HepG2 (cell line): ENCODE measurements around the gene SLC22A31. TPM values are rescaled to one million over a fixed set of nuclear protein-coding genes. Genes with fewer than 3 reads are reported as not detected.
A peak's percentile ranks its signal among the peaks of the same experiment; 100 is the strongest.

Experiments used
- ATAC-seq: fragments of 200-7000 bp; cut with Tn5 transposase; 3 replicates; pipeline ENCODE4 v1.9.1; 2020; ENCODE audit warnings: mild to moderate bottlenecking, moderate library complexity
- BruUV-seq: library from RNA; stranded (reverse); fragments of 400-500 nt; replicated peaks from 2 replicates; lab custom pipeline; 2021; lab: Mats Ljungman, UMichigan
- CTCF ChIA-PET: fragments of 300-600 bp; formaldehyde crosslinking; extraction: SDS; loops from one replicate; lab custom pipeline; 2021; ENCODE audit warnings: low total read pairs, inconsistent platforms, low intra/inter-chr PET ratio; lab: Yijun Ruan, JAX
- POLR2A ChIA-PET: fragments of 350-600 bp; sonication (Branson Sonifier 250); formaldehyde crosslinking; loops from one replicate; lab custom pipeline; 2020; ENCODE audit warnings: antibody characterized with exemption, inconsistent platforms; lab: Yijun Ruan, JAX
- DNase-seq: peaks from one replicate; pipeline ENCODE4 v3.0.0-alpha.2; 2015; ENCODE audit warnings: low spot score
- FAIRE-seq: peaks from 3 replicates; lab custom pipeline; 2011; peaks lifted over from hg19 to GRCh38; lab: Jason Lieb, UNC
- H2AFZ ChIP-seq: one replicate; pipeline ENCODE4 v1.6.1; 2011; ENCODE audit warnings: low read length, inconsistent platforms
- H3K27ac ChIP-seq: fragments of 300-600 bp; 3 replicates; pipeline ENCODE4 v1.8.0; 2011; ENCODE audit warnings: mixed run types, mild to moderate bottlenecking, mixed read lengths, low read length, inconsistent platforms; ENCODE audit not compliant: insufficient read depth; ENCODE audit errors: extremely low read length
- H3K27me3 ChIP-seq, 2 experiments: fragments of 200-600 bp in 1 of 2; 2 replicates in 1 of 2; 3 replicates in 1 of 2; pipeline versions ENCODE4 v1.6.0 to v1.8.0; 2011; ENCODE audit warnings: low read length in 2 of 2, mild to moderate bottlenecking in 2 of 2, moderate library complexity in 2 of 2, inconsistent platforms in 1 of 2; ENCODE audit not compliant: insufficient read depth in 2 of 2, control insufficient read depth in 1 of 2
- H3K36me3 ChIP-seq, 2 experiments: fragments of 200-600 bp in 1 of 2; replicated peaks in 1 of 2; 2 replicates in 1 of 2; 3 replicates in 1 of 2; pipeline versions ENCODE4 v1.5.1 to v1.8.0; 2011; ENCODE audit warnings: low read length in 2 of 2, inconsistent platforms in 1 of 2; ENCODE audit not compliant: insufficient read depth in 2 of 2, control insufficient read depth in 1 of 2
- H3K4me1 ChIP-seq: 2 replicates; pipeline ENCODE4 v1.5.1; 2012; ENCODE audit warnings: low read length, inconsistent platforms; ENCODE audit not compliant: insufficient read depth
- H3K4me2 ChIP-seq: 2 replicates; pipeline ENCODE4 v1.6.0; 2011; ENCODE audit warnings: low read depth, low read length, inconsistent platforms
- H3K4me3 ChIP-seq, 3 experiments: fragments of 200-600 bp in 1 of 3; sonication (generic), shearing (Covaris generic) in 1 of 3; replicated peaks in 1 of 3; 2 replicates each; pipeline ENCODE4 v1.5.1; 2011 to 2016; ENCODE audit warnings: low read length in 3 of 3, inconsistent platforms in 2 of 3, low read depth in 2 of 3, mild to moderate bottlenecking in 2 of 3, control low read depth in 1 of 3, mixed read lengths in 1 of 3; ENCODE audit not compliant: insufficient read depth in 1 of 3
- H3K79me2 ChIP-seq: one replicate; pipeline ENCODE4 v1.6.1; 2011; ENCODE audit warnings: low read length, inconsistent platforms; ENCODE audit not compliant: insufficient read depth
- H3K9ac ChIP-seq: 2 replicates; pipeline ENCODE4 v1.6.0; 2011; ENCODE audit warnings: mild to moderate bottlenecking, low read depth, low read length, inconsistent platforms; ENCODE audit not compliant: insufficient read depth
- H3K9me3 ChIP-seq: 2 replicates; pipeline ENCODE4 v1.5.1; 2012; ENCODE audit warnings: mild to moderate bottlenecking, low read length
- H4K20me1 ChIP-seq: 2 replicates; pipeline ENCODE4 v1.6.0; 2011; ENCODE audit warnings: inconsistent platforms, mild to moderate bottlenecking, low read length, moderate library complexity; ENCODE audit not compliant: insufficient read depth
- DNMT3B ChIP-seq: conservative IDR thresholded peaks from 2 replicates; pipeline ENCODE4 v1.6.1; 2016; ENCODE audit warnings: missing biosample characterization, control low read depth
- ZNF274 ChIP-seq: sonication (generic); formaldehyde crosslinking; IDR thresholded peaks from 2 replicates; pipeline ENCODE4 v1.5.1; 2020; ENCODE audit warnings: mild to moderate bottlenecking, missing genetic modification reagents
- WGBS: methylation state at CpG from one replicate; pipeline ENCODE4 v1.1.6; 2017; ENCODE audit warnings: low lambda C conversion rate; 5-methylcytosine and 5-hydroxymethylcytosine counted together
- in situ Hi-C: cut with HindIII; loops from 2 replicates; pipeline ENCODE4 v1.10.0; 2017; ENCODE audit warnings: low pct_unique_long_range_greater_than_20kb; ENCODE audit not compliant: extremely low pct_ligation_motif_present
- intact Hi-C: fragments of 100-400 bp; cut with micrococcal nuclease; formaldehyde crosslinking; loops from one replicate; pipeline ENCODE4 v1.10.0; 2022; ENCODE audit not compliant: unreplicated experiment
- polyA plus RNA-seq, 8 experiments: library from polyadenylated mRNA; depleted of rRNA in 3 of 8; stranded (reverse) in 7 of 8; unstranded in 1 of 8; fragments of >200 nt; fragmentation: Illumina TruSeq in 4 of 8; extraction: Trizol in 4 of 8; gene quantifications; 2 replicates each; pipeline versions ENCODE4 v1.2.1 to v1.2.3, GENCODE V29; 2011 to 2016; ENCODE audit warnings: low read depth in 4 of 8, missing spikeins in 1 of 8, mixed read lengths in 1 of 8; ENCODE audit not compliant: insufficient read depth in 1 of 8
- total RNA-seq, 5 experiments: library from RNA; depleted of rRNA; stranded (reverse); fragments of >200 nt; fragmentation: Illumina TruSeq; extraction: Trizol; gene quantifications; 2 replicates each; pipeline ENCODE4 v1.2.3, GENCODE V29; 2016; ENCODE audit warnings: low read depth in 1 of 5
- TF ChIP-seq, protein P1 (sequence below): sonication (generic); formaldehyde crosslinking; IDR thresholded peaks from 2 replicates; pipeline ENCODE4 v1.9.0; 2022; ENCODE audit warnings: missing genetic modification reagents, mild to moderate bottlenecking, borderline replicate concordance
- TF ChIP-seq, protein P2 (sequence below): sonication (generic); formaldehyde crosslinking; IDR thresholded peaks from 2 replicates; pipeline ENCODE4 v1.5.1; 2020; ENCODE audit warnings: mild to moderate bottlenecking, missing genetic modification reagents, moderate library complexity
- TF ChIP-seq, protein P3 (sequence below): sonication (generic); formaldehyde crosslinking; IDR thresholded peaks from 2 replicates; pipeline ENCODE4 v1.5.1; 2020; ENCODE audit warnings: mild to moderate bottlenecking, missing genetic modification reagents, moderate library complexity

The SLC22A31 gene
- total and polyA plus RNA-seq, 2 of the 13 experiments (the other 11 are each of a cell fraction or from before 2014, with no cell fraction given), result 67.3 to 83.3 TPM

DNA sequence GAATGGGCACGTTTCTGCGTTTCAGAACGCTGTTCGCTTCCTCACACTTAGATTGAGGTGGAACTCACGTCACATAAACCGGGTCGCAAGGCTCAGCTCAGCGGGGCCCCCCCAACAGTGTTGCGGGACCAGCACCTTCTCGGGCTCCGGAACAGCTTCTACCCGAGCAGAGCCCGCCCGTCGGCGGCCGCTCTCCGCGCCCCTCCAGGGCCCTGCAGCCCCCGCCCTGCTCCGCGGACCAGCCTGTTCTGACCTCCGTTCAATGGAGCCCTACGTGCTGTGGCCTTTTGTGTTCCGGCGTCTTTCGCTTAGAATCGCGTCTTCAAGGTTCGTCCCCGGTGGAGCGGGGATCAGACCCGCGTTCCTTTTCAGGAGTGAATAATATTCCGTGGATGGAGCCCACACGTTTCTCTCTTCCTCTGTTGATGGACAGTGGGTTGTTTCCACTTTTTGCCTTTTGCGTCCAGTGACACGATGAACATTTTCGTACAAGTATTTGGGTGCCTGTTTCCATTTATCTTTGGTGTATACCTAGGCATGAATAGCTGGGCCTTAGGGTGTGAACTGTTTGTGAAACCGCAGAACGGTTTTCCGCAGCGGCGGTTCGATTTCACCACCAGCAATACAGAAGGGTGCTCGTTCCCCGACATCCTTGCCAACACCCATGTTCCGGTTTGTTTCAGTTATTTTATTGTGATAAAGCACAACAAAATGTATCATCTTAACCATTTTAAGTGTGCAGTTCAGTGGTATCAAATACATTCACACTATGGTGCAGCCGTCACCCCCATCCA lies 2.3 kb upstream of the SLC22A31 start:
- TSS peak; percentile 47 for BruUV-seq
- no peak for FAIRE-seq

More for the DNA sequence above, 2.3 kb upstream of the SLC22A31 start:
- H3K9ac ChIP-seq, result peak overlapping the region; percentile 32; the same call in 1 of the 2 replicates
- peaks cover 24% of the 10 kb centered on the region for H3K4me1 ChIP-seq
- H4K20me1 ChIP-seq, result no peaks in the 10 kb centered on the region
- ChIA-PET POLR2A (interaction anchor here (1.3 to 3.9 kb wide), 2 partner anchors 11 to 15 kb away, joined by 8 to 44 read pairs; partner anchors contain the start of gene ZNF778), CTCF (no interaction called here)
- peak overlapping the region; percentile 40 to 57 (median 52); a peak in 4 of 6 replicates for H3K4me3 ChIP-seq
- H2AFZ ChIP-seq, result no peak overlapping the region
- 90% methylated on average over 49 of the region's 49 CpGs for WGBS
- H3K9me3 ChIP-seq, result no peaks in the 10 kb centered on the region
- no peak for DNase-seq
- H3K27me3 ChIP-seq, result no peaks in the 10 kb centered on the region; a peak in 1 of 5 replicates
- no peak for ATAC-seq
- peaks cover 19% of the 10 kb centered on the region for H3K79me2 ChIP-seq
- in situ Hi-C loops (no loop called here), intact Hi-C loops (no loop called here)
- no peak overlapping the region for H3K27ac ChIP-seq
- H3K4me2 ChIP-seq, result peak overlapping the region; percentile 68
- TF ChIP-seq, protein P1, sequence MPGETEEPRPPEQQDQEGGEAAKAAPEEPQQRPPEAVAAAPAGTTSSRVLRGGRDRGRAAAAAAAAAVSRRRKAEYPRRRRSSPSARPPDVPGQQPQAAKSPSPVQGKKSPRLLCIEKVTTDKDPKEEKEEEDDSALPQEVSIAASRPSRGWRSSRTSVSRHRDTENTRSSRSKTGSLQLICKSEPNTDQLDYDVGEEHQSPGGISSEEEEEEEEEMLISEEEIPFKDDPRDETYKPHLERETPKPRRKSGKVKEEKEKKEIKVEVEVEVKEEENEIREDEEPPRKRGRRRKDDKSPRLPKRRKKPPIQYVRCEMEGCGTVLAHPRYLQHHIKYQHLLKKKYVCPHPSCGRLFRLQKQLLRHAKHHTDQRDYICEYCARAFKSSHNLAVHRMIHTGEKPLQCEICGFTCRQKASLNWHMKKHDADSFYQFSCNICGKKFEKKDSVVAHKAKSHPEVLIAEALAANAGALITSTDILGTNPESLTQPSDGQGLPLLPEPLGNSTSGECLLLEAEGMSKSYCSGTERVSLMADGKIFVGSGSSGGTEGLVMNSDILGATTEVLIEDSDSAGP (CRISPR knock-in tag), result 0 out of 2 replicates have a peak, but pooled peaks have one; percentile 20
- 0 out of 2 replicates have a peak, but pooled peaks have one; percentile 35 for TF ChIP-seq ZNF274 (CRISPR knock-in tag)
- no peak for TF ChIP-seq DNMT3B (CRISPR knock-in tag)
- TF ChIP-seq, protein P2, sequence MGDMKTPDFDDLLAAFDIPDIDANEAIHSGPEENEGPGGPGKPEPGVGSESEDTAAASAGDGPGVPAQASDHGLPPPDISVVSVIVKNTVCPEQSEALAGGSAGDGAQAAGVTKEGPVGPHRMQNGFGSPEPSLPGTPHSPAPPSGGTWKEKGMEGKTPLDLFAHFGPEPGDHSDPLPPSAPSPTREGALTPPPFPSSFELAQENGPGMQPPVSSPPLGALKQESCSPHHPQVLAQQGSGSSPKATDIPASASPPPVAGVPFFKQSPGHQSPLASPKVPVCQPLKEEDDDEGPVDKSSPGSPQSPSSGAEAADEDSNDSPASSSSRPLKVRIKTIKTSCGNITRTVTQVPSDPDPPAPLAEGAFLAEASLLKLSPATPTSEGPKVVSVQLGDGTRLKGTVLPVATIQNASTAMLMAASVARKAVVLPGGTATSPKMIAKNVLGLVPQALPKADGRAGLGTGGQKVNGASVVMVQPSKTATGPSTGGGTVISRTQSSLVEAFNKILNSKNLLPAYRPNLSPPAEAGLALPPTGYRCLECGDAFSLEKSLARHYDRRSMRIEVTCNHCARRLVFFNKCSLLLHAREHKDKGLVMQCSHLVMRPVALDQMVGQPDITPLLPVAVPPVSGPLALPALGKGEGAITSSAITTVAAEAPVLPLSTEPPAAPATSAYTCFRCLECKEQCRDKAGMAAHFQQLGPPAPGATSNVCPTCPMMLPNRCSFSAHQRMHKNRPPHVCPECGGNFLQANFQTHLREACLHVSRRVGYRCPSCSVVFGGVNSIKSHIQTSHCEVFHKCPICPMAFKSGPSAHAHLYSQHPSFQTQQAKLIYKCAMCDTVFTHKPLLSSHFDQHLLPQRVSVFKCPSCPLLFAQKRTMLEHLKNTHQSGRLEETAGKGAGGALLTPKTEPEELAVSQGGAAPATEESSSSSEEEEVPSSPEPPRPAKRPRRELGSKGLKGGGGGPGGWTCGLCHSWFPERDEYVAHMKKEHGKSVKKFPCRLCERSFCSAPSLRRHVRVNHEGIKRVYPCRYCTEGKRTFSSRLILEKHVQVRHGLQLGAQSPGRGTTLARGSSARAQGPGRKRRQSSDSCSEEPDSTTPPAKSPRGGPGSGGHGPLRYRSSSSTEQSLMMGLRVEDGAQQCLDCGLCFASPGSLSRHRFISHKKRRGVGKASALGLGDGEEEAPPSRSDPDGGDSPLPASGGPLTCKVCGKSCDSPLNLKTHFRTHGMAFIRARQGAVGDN (CRISPR knock-in tag), result no peak
- TF ChIP-seq, protein P3, sequence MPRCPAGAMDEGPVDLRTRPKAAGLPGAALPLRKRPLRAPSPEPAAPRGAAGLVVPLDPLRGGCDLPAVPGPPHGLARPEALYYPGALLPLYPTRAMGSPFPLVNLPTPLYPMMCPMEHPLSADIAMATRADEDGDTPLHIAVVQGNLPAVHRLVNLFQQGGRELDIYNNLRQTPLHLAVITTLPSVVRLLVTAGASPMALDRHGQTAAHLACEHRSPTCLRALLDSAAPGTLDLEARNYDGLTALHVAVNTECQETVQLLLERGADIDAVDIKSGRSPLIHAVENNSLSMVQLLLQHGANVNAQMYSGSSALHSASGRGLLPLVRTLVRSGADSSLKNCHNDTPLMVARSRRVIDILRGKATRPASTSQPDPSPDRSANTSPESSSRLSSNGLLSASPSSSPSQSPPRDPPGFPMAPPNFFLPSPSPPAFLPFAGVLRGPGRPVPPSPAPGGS (CRISPR knock-in tag), result peak; percentile 54; the same call in 1 of the 2 replicates
- H3K36me3 ChIP-seq, result no peaks in the 10 kb centered on the region; a peak in 1 of 5 replicates
